Panc1 (cell line): ENCODE data around the gene EML6. TPM values are rescaled to one million over a fixed set of nuclear protein-coding genes. Genes with fewer than 3 reads are reported as not detected.
"Not testable (repeated sequence)": the region's sequence is repeated elsewhere in the genome, so short reads cannot be mapped to it uniquely, and the experiment has no call there.

Experiments
- ATAC-seq: fragments of 200-7000 bp; cut with Tn5 transposase; 2 replicates; pipeline ENCODE4 v1.9.1; 2020; ENCODE audit warnings: mild to moderate bottlenecking, moderate library complexity
- BruUV-seq: library from RNA; stranded (reverse); fragments of 400-500 nt; replicated peaks from 2 replicates; lab custom pipeline; 2021; lab: Mats Ljungman, UMichigan
- CTCF ChIA-PET: fragments of 300-600 bp; sonication (Branson Sonifier 250); formaldehyde crosslinking; loops from one replicate; lab custom pipeline; 2022; ENCODE audit warnings: antibody characterized with exemption; lab: Charles Lee
- POLR2A ChIA-PET: fragments of 300-600 bp; sonication (Branson Sonifier 250); formaldehyde crosslinking; loops from one replicate; lab custom pipeline; 2022; ENCODE audit warnings: antibody characterized with exemption; lab: Charles Lee
- DNase-seq: peaks from one replicate; pipeline ENCODE4 v3.0.0-alpha.2; 2010; ENCODE audit warnings: low read depth, low spot score
- H3K27ac ChIP-seq: 2 replicates; pipeline ENCODE4 v1.5.1; 2011; ENCODE audit warnings: mild to moderate bottlenecking, low read length, inconsistent platforms
- H3K27me3 ChIP-seq: fragments of 200-500 bp; sonication (Bioruptor generic); 2 replicates; pipeline ENCODE4 v1.6.0; 2014; ENCODE audit warnings: low read length, inconsistent platforms; ENCODE audit not compliant: control insufficient read depth, insufficient read depth
- H3K36me3 ChIP-seq: fragments of 200-500 bp; sonication (Bioruptor generic); 2 replicates; pipeline ENCODE4 v1.5.1; 2014; ENCODE audit warnings: inconsistent platforms, mild to moderate bottlenecking, low read length, moderate library complexity; ENCODE audit not compliant: control insufficient read depth, insufficient read depth
- H3K4me1 ChIP-seq: 2 replicates; pipeline ENCODE4 v1.5.1; 2011; ENCODE audit warnings: inconsistent platforms, mild to moderate bottlenecking, low read length, moderate library complexity; ENCODE audit not compliant: control insufficient read depth, insufficient read depth
- H3K4me3 ChIP-seq, 2 experiments: 2 replicates each; pipeline ENCODE4 v1.5.1; 2011 to 2012; ENCODE audit warnings: low read depth in 2 of 2, low read length in 2 of 2, mild to moderate bottlenecking in 2 of 2, inconsistent platforms in 1 of 2, moderate library complexity in 1 of 2
- H3K9me3 ChIP-seq: fragments of 200-500 bp; sonication (Bioruptor generic); 2 replicates; pipeline ENCODE4 v1.5.1; 2014; ENCODE audit warnings: low read depth, mild to moderate bottlenecking, inconsistent platforms, low read length, moderate library complexity; ENCODE audit not compliant: control insufficient read depth, insufficient read depth
- CTCF ChIP-seq: fragments of 450-650 bp; IDR thresholded peaks from 2 replicates; pipeline ENCODE4 v1.5.1; 2017; ENCODE audit warnings: mild to moderate bottlenecking
- POLR2AphosphoS5 ChIP-seq: IDR thresholded peaks from 2 replicates; pipeline ENCODE4 v1.6.1; 2012; ENCODE audit warnings: mild to moderate bottlenecking, low read depth, low read length, moderate library complexity
- SIN3A ChIP-seq: IDR thresholded peaks from 2 replicates; pipeline ENCODE4 v1.6.1; 2012; ENCODE audit warnings: low read depth, mild to moderate bottlenecking, low read length, moderate library complexity, borderline replicate concordance; ENCODE audit not compliant: insufficient read depth
- TCF7L2 ChIP-seq: IDR thresholded peaks from 2 replicates; pipeline ENCODE4 v1.6.1; 2011; ENCODE audit warnings: mild to moderate bottlenecking, low read depth, low read length, inconsistent platforms
- in situ Hi-C: cut with HindIII; loops from 2 replicates; pipeline ENCODE4 v1.10.0; 2016; ENCODE audit warnings: low sequenced_read_pairs, low pct_unique_long_range_greater_than_20kb
- intact Hi-C: fragments of 100-400 bp; cut with micrococcal nuclease; formaldehyde crosslinking; loops from one replicate; pipeline ENCODE4 v1.10.0; 2022; ENCODE audit not compliant: unreplicated experiment
- total RNA-seq: library from RNA; stranded (reverse); gene quantifications from one replicate; pipeline ENCODE4 v1.2.1, GENCODE V29; 2021; ENCODE audit not compliant: unreplicated experiment
- TF ChIP-seq, protein P1 (sequence below), 2 experiments: IDR thresholded peaks; 2 replicates each; pipeline ENCODE4 v1.6.1; 2011 to 2012; ENCODE audit warnings: low read depth in 2 of 2, control low read depth in 1 of 2, low read length in 1 of 2, mild to moderate bottlenecking in 1 of 2, moderate library complexity in 1 of 2; ENCODE audit not compliant: insufficient read depth in 1 of 2

The EML6 gene
- total RNA-seq, 1 experiment from 2014 or later = 6.3 TPM

DNA sequence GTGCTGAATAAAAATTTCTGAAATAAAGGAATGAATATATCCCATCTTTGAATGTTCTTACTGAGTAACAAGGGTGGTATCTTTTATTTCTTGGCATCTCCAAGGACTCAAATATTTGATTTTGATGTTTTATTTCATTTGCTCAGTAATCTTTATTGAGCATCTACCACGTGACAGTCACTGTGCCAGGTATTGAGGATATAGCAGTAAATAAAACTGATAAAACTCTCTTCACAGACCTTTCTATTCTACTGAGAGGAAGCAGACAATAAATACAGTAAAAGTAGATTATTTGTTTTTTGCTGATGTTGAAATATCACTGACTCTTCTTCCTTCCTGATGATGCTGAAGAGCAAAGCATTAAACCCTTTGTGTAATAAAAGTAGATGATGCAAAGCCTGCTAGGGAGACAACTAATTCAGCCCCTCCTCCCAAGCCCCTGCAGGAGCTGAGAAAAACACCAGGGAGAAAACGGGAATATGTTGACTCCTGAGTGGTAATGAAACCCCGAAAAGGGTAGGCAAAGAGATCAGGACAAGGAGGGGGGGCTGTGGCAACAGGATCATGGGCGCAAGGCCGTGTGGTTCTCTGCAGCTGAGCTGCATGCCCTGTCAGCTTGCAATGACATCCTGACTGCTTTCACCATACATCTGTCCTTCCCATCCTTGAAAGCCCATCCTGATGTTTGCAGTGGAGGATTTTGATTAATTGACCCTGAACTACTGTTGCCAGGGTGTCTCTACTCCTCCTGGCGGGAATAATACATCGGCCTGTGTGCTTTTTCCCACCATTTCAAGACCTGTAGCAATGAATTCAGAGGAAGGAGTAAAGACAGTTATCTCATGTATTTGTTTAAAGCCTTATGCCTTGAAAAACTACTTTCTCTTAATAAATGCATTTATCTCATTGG is 117.4 kb downstream of the EML6 start:
- POLR2A ChIA-PET = no interaction called here
- Histone ChIP-seq H3K4me3 (no peak overlapping the region), H3K4me1 (no peaks in the 10 kb centered on the region), H3K27ac (no peak overlapping the region), H3K27me3 (no peaks in the 10 kb centered on the region), H3K9me3 (no peaks in the 10 kb centered on the region), H3K36me3 (no peaks in the 10 kb centered on the region)
- ATAC-seq (no peak), DNase-seq (no peak)
- no TSS peak for BruUV-seq
- TF ChIP-seq, protein P1, sequence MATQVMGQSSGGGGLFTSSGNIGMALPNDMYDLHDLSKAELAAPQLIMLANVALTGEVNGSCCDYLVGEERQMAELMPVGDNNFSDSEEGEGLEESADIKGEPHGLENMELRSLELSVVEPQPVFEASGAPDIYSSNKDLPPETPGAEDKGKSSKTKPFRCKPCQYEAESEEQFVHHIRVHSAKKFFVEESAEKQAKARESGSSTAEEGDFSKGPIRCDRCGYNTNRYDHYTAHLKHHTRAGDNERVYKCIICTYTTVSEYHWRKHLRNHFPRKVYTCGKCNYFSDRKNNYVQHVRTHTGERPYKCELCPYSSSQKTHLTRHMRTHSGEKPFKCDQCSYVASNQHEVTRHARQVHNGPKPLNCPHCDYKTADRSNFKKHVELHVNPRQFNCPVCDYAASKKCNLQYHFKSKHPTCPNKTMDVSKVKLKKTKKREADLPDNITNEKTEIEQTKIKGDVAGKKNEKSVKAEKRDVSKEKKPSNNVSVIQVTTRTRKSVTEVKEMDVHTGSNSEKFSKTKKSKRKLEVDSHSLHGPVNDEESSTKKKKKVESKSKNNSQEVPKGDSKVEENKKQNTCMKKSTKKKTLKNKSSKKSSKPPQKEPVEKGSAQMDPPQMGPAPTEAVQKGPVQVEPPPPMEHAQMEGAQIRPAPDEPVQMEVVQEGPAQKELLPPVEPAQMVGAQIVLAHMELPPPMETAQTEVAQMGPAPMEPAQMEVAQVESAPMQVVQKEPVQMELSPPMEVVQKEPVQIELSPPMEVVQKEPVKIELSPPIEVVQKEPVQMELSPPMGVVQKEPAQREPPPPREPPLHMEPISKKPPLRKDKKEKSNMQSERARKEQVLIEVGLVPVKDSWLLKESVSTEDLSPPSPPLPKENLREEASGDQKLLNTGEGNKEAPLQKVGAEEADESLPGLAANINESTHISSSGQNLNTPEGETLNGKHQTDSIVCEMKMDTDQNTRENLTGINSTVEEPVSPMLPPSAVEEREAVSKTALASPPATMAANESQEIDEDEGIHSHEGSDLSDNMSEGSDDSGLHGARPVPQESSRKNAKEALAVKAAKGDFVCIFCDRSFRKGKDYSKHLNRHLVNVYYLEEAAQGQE (IDR thresholded peaks at IDR 0.05; ENCODE audit: insufficient read depth in 1 of 2, low read depth in 2 of 2, low read length in 1 of 2) = no peak
- TF ChIP-seq CTCF (no peak), SIN3A (no peak), TCF7L2 (no peak), POLR2AphosphoS5 (no peak)
- CTCF ChIA-PET = no interaction called here
- intact Hi-C loops (no loop called here), in situ Hi-C loops (no loop called here)

DNA sequence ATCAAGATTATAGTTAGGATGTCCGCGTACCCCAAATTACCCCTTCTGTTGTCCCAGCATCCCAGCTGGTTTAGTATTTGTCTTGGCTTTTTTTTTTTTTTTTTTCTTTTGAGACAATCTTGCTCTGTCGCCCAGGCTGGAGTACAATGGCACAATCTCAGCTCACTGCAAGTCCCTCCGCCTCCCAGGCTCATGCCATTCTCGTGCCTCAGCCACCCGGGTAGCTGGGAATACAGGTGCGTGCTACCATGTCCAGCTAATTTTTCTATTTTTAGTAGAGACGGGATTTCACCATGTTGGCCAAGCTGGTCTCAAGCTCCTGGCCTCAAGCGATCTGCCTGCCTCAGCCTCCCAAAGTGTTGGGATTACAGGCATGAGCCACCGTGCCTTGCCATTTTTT is 118.0 kb downstream of the EML6 start:
- H3K4me3 ChIP-seq, BruUV-seq, intact Hi-C loops, POLR2A ChIA-PET, H3K27ac ChIP-seq, H3K4me1 ChIP-seq, H3K27me3 ChIP-seq, in situ Hi-C loops, H3K9me3 ChIP-seq, ATAC-seq, DNase-seq, H3K36me3 ChIP-seq: not testable (repeated sequence)
- CTCF ChIA-PET = interaction anchor here (0.7 kb wide), 1 partner anchor 441 kb away, joined by 11 read pairs; no protein-coding TSS in a partner anchor

DNA sequence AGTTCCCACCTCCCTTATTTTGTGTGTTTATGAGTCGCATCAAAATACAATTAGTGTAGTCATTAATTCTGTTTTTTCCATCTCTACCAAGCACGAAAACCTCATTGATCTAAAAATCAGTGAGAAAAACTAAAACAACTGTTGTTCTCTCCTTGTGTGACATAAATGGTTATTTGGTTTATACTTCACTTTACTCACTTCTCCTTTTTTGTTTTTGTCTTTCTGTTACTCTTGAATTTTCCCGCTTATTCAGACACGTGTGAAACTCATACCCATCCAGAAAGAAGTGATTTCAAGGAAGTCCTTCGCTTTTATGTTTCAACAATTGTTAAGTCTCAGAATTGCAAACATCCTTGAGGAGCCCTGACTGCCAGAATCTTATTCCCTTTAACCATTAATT is 121.6 kb downstream of the EML6 start:
- ChIA-PET CTCF (interaction anchor here (1.0 kb wide), 1 partner anchor 141 kb away, joined by 3 read pairs; no protein-coding TSS in a partner anchor), POLR2A (interaction anchor here (0.7 to 1.0 kb wide), 2 partner anchors 54 to 206 kb away, joined by 3 read pairs; no protein-coding TSS in a partner anchor)
- H3K4me3 ChIP-seq = no peak overlapping the region
- DNase-seq = no peak
- no TSS peak for BruUV-seq
- H3K27me3 ChIP-seq = no peaks in the 10 kb centered on the region
- intact Hi-C loops = no loop called here
- no peak for TF ChIP-seq CTCF
- TF ChIP-seq SIN3A = no peak
- no peak for TF ChIP-seq TCF7L2
- TF ChIP-seq, protein P1 (IDR thresholded peaks at IDR 0.05; ENCODE audit: insufficient read depth in 1 of 2, low read depth in 2 of 2, low read length in 1 of 2) = no peak
- TF ChIP-seq POLR2AphosphoS5 = no peak
- H3K9me3 ChIP-seq = no peaks in the 10 kb centered on the region
- H3K4me1 ChIP-seq = no peaks in the 10 kb centered on the region
- in situ Hi-C loops = no loop called here
- no peaks in the 10 kb centered on the region for H3K36me3 ChIP-seq
- H3K27ac ChIP-seq = no peak overlapping the region
- no peak for ATAC-seq
